ENCODE data around the gene IL32.

DNA sequence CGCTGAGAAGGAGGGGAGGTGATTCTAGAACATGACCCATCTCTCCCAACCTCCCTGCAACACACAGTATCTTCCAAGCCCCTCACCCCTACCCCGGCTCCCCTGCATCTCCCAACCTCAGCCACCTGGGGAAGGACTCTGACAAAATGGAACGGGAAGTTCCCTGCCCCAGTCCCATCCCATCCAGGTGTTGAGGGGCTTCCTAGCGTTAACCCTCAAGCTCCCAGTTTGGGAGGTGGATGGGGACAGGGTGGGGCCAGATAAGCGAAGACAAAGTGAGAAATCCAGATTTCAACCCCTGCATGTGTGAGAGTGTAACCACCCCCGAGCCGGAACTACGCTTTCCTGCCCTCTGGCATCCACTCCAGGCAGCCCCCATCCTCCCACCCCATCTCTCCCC lies 31.8 kb downstream of the IL32 start:
- TF ChIP-seq CTCF (IDR thresholded peaks at IDR 0.05; ENCODE audit: low read length) (no peak), EZH2phosphoT487 (IDR thresholded peaks at IDR 0.05; ENCODE audit: low read length) (no peak), EZH2 (optimal IDR thresholded peaks at IDR 0.05; ENCODE audit: low read depth, low read length) (no peak)
